Activated naive CD4-positive, alpha-beta T cell treated with anti-CD3 and anti-CD28 coated beads, Interleukin-2, amount 10 ng/mL, durations not matched to agents 7 days and 5 days (primary cell): ENCODE results near the gene NEDD8.
"Not testable (repeated sequence)": the region's sequence is repeated elsewhere in the genome, so short reads cannot be mapped to it uniquely, and the experiment has no call there.

Experiments used
- CTCF ChIA-PET: fragments of 350-600 bp; sonication (Branson Sonifier 250); formaldehyde crosslinking; loops from one replicate; lab custom pipeline; 2021; ENCODE audit warnings: antibody characterized with exemption; lab: Charles Lee
- DNase-seq: peaks from one replicate; pipeline ENCODE4 v3.0.0-alpha.2; 2020
- H3K27ac Mint-ChIP-seq: one replicate; pipeline ENCODE4 v1.8.0; 2021; ENCODE audit warnings: mild to moderate bottlenecking, moderate library complexity, mixed read lengths
- H3K27me3 Mint-ChIP-seq: one replicate; pipeline ENCODE4 v1.8.0; 2021; ENCODE audit warnings: mild to moderate bottlenecking, mixed read lengths
- H3K36me3 Mint-ChIP-seq: one replicate; pipeline ENCODE4 v1.8.0; 2021; ENCODE audit warnings: mixed read lengths
- H3K4me1 Mint-ChIP-seq: one replicate; pipeline ENCODE4 v1.8.0; 2021; ENCODE audit warnings: mixed read lengths
- H3K4me3 Mint-ChIP-seq: one replicate; pipeline ENCODE4 v1.8.0; 2021; ENCODE audit warnings: mild to moderate bottlenecking, moderate library complexity, mixed read lengths
- H3K9me3 Mint-ChIP-seq: one replicate; pipeline ENCODE4 v1.8.0; 2021; ENCODE audit warnings: mixed read lengths

NEDD8 gene

GRCh38 chr14:24249230-24250021 lies 17.3 kb upstream of the NEDD8 start:
- peaks cover 45% of the 10 kb centered on the region for H3K4me1 Mint-ChIP-seq
- H3K27ac Mint-ChIP-seq: no peak overlapping the region
- no peaks in the 10 kb centered on the region for H3K9me3 Mint-ChIP-seq
- DNase-seq: no peak
- CTCF ChIA-PET: interaction anchor here (0.9 to 9.1 kb wide), 5 partner anchors 22 to 182 kb away, joined by 3 to 223 read pairs (median 4); partner anchors contain the start of genes CIDEB, DHRS1, NOP9 and RABGGTA
- peaks cover 9% of the 10 kb centered on the region for H3K36me3 Mint-ChIP-seq
- H3K4me3 Mint-ChIP-seq: no peak overlapping the region
- H3K27me3 Mint-ChIP-seq: no peaks in the 10 kb centered on the region

GRCh38 chr14:24247422-24247821 lies 15.3 kb upstream of the NEDD8 start:
- CTCF ChIA-PET: interaction anchor here (1.0 to 9.1 kb wide), 15 partner anchors 21 to 184 kb away, joined by 3 to 223 read pairs (median 6); partner anchors contain the start of genes CIDEB, DHRS1, LTB4R2 and NOP9
- H3K4me1 Mint-ChIP-seq: peaks cover 57% of the 10 kb centered on the region
- H3K36me3 Mint-ChIP-seq: peaks cover 3% of the 10 kb centered on the region
- peak overlapping the region; percentile 2 for H3K4me3 Mint-ChIP-seq
- no peak for DNase-seq
- H3K27me3 Mint-ChIP-seq: no peaks in the 10 kb centered on the region
- H3K9me3 Mint-ChIP-seq: no peaks in the 10 kb centered on the region
- H3K27ac Mint-ChIP-seq: peak overlapping the region; percentile 90

DNA sequence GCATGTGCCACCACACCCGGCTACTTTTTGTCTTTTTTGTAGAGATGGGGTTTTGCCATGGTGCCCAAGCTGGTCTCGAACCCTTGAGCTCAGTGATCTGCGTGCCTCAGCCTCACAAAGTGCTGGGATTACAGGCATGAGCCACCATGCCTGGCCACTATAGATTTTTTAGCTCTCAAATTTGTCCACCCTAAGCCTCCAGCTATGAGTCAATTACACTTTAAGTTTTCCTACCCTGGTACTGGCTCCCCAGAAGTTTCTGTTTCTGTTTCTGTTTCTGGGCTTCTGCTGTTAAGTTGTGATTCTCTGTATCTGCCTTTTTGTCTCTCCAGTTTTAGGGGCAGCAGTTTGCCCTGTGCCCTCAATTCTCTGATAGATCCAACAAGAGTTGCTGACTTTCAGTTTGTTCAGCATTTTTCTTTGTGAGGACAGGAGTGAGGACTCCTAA lies 14.6 kb upstream of the NEDD8 start:
- peaks cover 6% of the 10 kb centered on the region for H3K36me3 Mint-ChIP-seq
- peak overlapping the region; percentile 43 for H3K4me3 Mint-ChIP-seq
- peak overlapping the region; percentile 90 for H3K27ac Mint-ChIP-seq
- H3K9me3 Mint-ChIP-seq: no peaks in the 10 kb centered on the region
- CTCF ChIA-PET: interaction anchor here (1.0 to 9.1 kb wide), 13 partner anchors 22 to 185 kb away, joined by 3 to 223 read pairs (median 9); partner anchors contain the start of genes CIDEB, DHRS1, LTB4R2 and NOP9
- peak; percentile 48 for DNase-seq
- peaks cover 60% of the 10 kb centered on the region for H3K4me1 Mint-ChIP-seq
- H3K27me3 Mint-ChIP-seq: no peaks in the 10 kb centered on the region

DNA sequence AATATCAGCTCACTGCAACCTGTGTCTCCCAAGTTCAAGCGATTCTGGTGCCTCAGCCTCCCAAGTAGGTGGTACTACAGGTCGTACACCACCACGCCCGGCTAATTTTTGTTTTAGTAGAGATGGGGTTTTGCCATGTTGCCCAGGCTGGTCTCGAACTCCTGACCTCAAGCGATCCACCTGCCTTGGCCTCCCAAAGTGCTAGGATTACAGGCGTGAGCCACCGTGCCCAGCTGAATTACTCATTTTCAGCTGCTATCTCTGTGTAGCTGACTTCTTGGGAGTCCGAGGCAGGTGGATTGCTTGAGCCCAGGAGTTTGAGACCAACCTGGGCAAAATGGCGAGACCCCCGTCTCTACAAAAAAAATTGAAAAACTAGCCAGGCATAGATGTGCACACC lies 13.2 kb upstream of the NEDD8 start:
- not testable (repeated sequence) for H3K4me3 Mint-ChIP-seq, H3K27me3 Mint-ChIP-seq, DNase-seq, H3K9me3 Mint-ChIP-seq, H3K27ac Mint-ChIP-seq
- CTCF ChIA-PET: interaction anchor here (0.8 to 9.1 kb wide), 10 partner anchors 26 to 86 kb away, joined by 3 to 223 read pairs (median 5); partner anchors contain the start of genes CHMP4A, CIDEB, DHRS1 and LTB4R2
- peaks cover 13% of the 10 kb centered on the region for H3K36me3 Mint-ChIP-seq
- H3K4me1 Mint-ChIP-seq: peaks cover 57% of the 10 kb centered on the region

- H3K4me1 Mint-ChIP-seq: peaks cover 66% of the 10 kb centered on the region
- H3K27ac Mint-ChIP-seq: peak overlapping the region; percentile 97
- no peak for DNase-seq
These were observed 11.2 kb upstream of the NEDD8 start for GRCh38 chr14:24243336-24243836.

DNA sequence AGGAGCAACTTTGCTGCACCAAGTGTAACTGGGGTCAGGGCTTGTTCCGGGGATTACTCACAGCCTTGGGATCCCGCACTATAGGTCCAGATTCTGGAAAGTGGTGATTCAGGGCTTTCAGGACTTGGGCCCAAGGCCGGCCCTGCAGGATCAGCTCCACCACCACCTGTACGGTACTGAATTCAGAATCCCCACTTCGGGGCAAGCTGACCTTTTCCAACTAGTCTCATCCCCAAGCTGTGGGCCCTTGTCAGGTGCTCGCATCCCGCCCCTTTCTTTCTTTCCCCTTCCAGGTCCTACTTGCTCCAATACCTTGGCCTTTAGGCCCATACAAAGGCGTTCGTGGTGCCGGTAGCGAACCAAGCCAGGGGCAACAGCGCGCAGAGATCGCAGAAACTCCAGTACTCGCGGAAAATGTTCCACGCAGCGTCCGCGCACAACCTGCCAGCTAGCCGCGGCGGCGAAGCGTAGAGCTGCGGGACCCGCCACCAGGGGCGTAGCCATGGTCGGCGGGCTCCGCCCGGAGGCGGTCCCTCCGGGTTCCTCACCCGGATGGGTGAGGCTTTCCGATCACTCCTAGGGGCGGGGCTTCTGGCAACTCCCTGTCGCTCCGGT lies 9.8 kb upstream of the NEDD8 start:
- peak; percentile 96 for DNase-seq
- Mint-ChIP-seq H3K4me3 (peak overlapping the region; percentile 81), H3K27ac (peak overlapping the region; percentile 97), H3K36me3 (peaks cover 42% of the 10 kb centered on the region), H3K4me1 (peaks cover 67% of the 10 kb centered on the region), H3K9me3 (no peaks in the 10 kb centered on the region), H3K27me3 (no peaks in the 10 kb centered on the region)
- CTCF ChIA-PET: interaction anchor here (0.7 to 9.1 kb wide), 26 partner anchors 8 to 189 kb away, joined by 3 to 223 read pairs (median 4); partner anchors contain the start of genes CHMP4A, CIDEB, DCAF11 and DHRS1

More at GRCh38 chr14:24243336-24243836, 11.2 kb upstream of the NEDD8 start:
- Mint-ChIP-seq H3K4me3 (peak overlapping the region; percentile 81), H3K36me3 (peaks cover 28% of the 10 kb centered on the region), H3K9me3 (no peaks in the 10 kb centered on the region), H3K27me3 (no peaks in the 10 kb centered on the region)
- CTCF ChIA-PET: interaction anchor here (0.5 to 9.1 kb wide), 23 partner anchors 8 to 680 kb away, joined by 3 to 223 read pairs (median 5); partner anchors contain the start of genes CIDEB, DCAF11, DHRS1 and GMPR2

DNA sequence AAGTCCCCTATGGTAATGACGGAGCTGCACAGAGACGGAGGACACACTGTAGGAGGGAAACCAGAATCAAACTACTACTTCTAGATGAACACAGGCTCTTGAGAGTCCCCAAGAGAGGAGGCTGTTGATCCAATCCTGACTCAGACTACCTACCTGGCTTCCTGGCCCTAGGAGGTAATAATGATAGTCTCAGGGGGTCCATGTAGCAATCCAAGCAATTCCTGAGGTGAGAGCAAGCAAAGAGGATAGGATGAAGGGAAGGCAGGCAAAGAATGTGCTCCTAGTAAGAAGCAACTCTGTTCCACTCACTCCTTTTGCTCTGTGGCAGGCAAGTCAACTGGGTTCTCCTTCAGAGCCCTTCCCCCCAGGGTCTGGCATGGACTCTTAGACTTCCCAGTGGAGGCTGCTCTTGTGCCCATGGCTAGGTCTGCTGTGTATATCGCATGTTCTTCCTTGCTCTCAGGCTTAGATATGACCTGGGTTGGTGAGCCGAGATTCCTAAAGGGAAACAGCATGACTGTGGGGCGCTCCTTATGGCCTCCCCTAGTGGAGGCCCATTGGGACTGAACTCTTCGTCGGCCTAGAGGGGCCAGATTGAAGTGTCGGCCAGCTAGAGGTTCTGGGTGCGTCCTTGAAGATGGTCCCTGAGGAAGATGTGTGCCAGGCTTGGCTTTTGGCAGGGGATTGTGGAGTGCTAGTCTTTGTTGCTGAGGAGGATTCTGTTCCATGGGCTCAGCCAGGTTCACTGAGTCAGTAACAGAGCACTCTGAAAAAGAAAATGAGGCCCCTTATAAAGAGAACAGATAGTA lies 8.1 kb upstream of the NEDD8 start:
- peak overlapping the region; percentile 81 for H3K4me3 Mint-ChIP-seq
- no peaks in the 10 kb centered on the region for H3K9me3 Mint-ChIP-seq
- DNase-seq: no peak
- peaks cover 71% of the 10 kb centered on the region for H3K4me1 Mint-ChIP-seq
- peak overlapping the region; percentile 38 for H3K27ac Mint-ChIP-seq
- CTCF ChIA-PET: interaction anchor here (1.1 to 9.1 kb wide), 3 partner anchors 59 to 69 kb away, joined by 4 to 223 read pairs (median 17); partner anchors contain the start of genes CIDEB, DHRS1, LTB4R2 and NOP9
- no peaks in the 10 kb centered on the region for H3K27me3 Mint-ChIP-seq
- peaks cover 59% of the 10 kb centered on the region for H3K36me3 Mint-ChIP-seq

GRCh38 chr14:24238527-24239037 lies 6.4 kb upstream of the NEDD8 start:
- Mint-ChIP-seq H3K27me3 (no peaks in the 10 kb centered on the region), H3K36me3 (peaks cover 75% of the 10 kb centered on the region), H3K27ac (peak overlapping the region; percentile 29), H3K9me3 (no peaks in the 10 kb centered on the region), H3K4me3 (no peak overlapping the region), H3K4me1 (peaks cover 79% of the 10 kb centered on the region)
- no peak for DNase-seq
- CTCF ChIA-PET: interaction anchor here (1.3 to 4.5 kb wide), 5 partner anchors 23 to 70 kb away, joined by 3 to 19 read pairs (median 6); partner anchors contain the start of genes CIDEB, LTB4R2 and MDP1

- no peak overlapping the region for H3K4me3 Mint-ChIP-seq
- H3K27me3 Mint-ChIP-seq: no peaks in the 10 kb centered on the region
- no peaks in the 10 kb centered on the region for H3K9me3 Mint-ChIP-seq
- peaks cover 75% of the 10 kb centered on the region for H3K36me3 Mint-ChIP-seq
- DNase-seq: no peak
- H3K4me1 Mint-ChIP-seq: peaks cover 79% of the 10 kb centered on the region
- no peak overlapping the region for H3K27ac Mint-ChIP-seq
- CTCF ChIA-PET: interaction anchor here (1.3 to 4.5 kb wide), 5 partner anchors 22 to 71 kb away, joined by 3 to 19 read pairs (median 6); partner anchors contain the start of genes CIDEB, LTB4R2 and MDP1
These were observed 6.0 kb upstream of the NEDD8 start for GRCh38 chr14:24238123-24238522.

GRCh38 chr14:24237463-24237955 lies 5.3 kb upstream of the NEDD8 start:
- DNase-seq: no peak
- Mint-ChIP-seq H3K4me1 (peaks cover 80% of the 10 kb centered on the region), H3K27ac (no peak overlapping the region), H3K9me3 (no peaks in the 10 kb centered on the region), H3K27me3 (no peaks in the 10 kb centered on the region), H3K36me3 (peaks cover 75% of the 10 kb centered on the region), H3K4me3 (no peak overlapping the region)
- CTCF ChIA-PET: interaction anchor here (1.1 to 4.5 kb wide), 6 partner anchors 9 to 71 kb away, joined by 3 to 19 read pairs (median 6); partner anchors contain the start of genes CIDEB, LTB4R2 and MDP1

DNA sequence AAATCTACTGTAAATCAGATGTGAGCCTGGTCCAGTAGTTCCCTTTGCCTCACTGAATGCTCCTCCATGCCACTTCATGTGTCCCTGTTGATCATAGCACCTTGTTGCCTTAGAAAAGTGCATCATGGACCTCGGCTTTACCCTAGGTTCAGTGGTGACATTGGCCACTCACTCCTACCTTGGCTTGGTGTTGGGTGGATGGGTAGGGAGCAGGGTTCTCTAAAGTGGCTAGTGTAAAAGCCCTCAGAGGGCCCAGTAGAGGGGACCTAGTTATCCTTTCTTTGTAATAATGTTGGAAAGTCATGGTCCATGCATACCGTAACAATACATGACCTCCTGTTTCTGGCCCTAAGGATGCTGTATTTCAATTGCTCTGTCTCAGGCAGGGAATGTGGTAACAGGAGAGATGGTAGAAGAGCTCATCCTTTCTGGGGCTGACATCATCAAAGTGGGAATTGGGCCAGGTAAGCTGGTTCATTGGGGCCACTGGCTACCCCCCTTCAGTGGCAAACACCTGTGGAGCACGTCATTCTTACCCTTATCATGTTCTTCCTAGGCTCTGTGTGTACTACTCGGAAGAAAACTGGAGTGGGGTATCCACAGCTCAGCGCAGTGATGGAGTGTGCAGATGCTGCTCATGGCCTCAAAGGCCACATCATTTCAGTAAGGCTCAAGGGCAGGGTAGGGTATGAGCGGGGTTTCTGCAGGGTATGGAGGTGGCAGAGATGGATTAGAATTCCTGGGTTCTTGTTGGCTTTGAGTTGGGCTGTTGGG lies 4.7 kb upstream of the NEDD8 start:
- H3K36me3 Mint-ChIP-seq: peaks cover 72% of the 10 kb centered on the region
- no peak for DNase-seq
- peaks cover 77% of the 10 kb centered on the region for H3K4me1 Mint-ChIP-seq
- H3K4me3 Mint-ChIP-seq: no peak overlapping the region
- no peaks in the 10 kb centered on the region for H3K27me3 Mint-ChIP-seq
- CTCF ChIA-PET: interaction anchor here (1.1 to 4.5 kb wide), 6 partner anchors 8 to 72 kb away, joined by 3 to 19 read pairs (median 10); partner anchors contain the start of genes CIDEB, LTB4R2 and MDP1
- H3K9me3 Mint-ChIP-seq: no peaks in the 10 kb centered on the region
- H3K27ac Mint-ChIP-seq: no peak overlapping the region
